Natural killer cell (primary cell): Measurements from ENCODE around the gene EIPR1. TPM values are rescaled to one million over a fixed set of nuclear protein-coding genes. Genes with fewer than 3 reads are reported as not detected.

ENCODE experiments used
- ATAC-seq, 3 donors: fragments of 150-1000 bp in 2 of 3; fragments of 200-7000 bp in 1 of 3; cut with Tn5 transposase; 1 replicate in 1 of 3; 2 replicates in 2 of 3; pipeline ENCODE4 v1.10.0; 2021; ENCODE audit warnings: mild to moderate bottlenecking in 2 of 3, moderate library complexity in 2 of 3
- DNase-seq, 2 donors: peaks; one replicate each; pipeline versions ENCODE4 v3.0.0 to v3.0.0-alpha.2; 2013 to 2021; ENCODE audit warnings: mixed read lengths in 1 of 2
- H3K27ac ChIP-seq: one replicate; pipeline ENCODE4 v1.5.1; 2013; ENCODE audit warnings: mild to moderate bottlenecking, low read length
- H3K27me3 ChIP-seq: one replicate; pipeline ENCODE4 v1.6.1; 2013; ENCODE audit warnings: low read length; ENCODE audit not compliant: control insufficient read depth, insufficient read depth
- H3K36me3 ChIP-seq: one replicate; pipeline ENCODE4 v1.6.1; 2013; ENCODE audit warnings: low read length; ENCODE audit not compliant: control insufficient read depth, insufficient read depth
- H3K4me1 ChIP-seq: one replicate; pipeline ENCODE4 v1.6.1; 2013; ENCODE audit warnings: low read length; ENCODE audit not compliant: control insufficient read depth, insufficient read depth
- H3K4me3 ChIP-seq: one replicate; pipeline ENCODE4 v1.5.1; 2013; ENCODE audit warnings: low read length
- H3K9me3 ChIP-seq: one replicate; pipeline ENCODE4 v1.6.1; 2013; ENCODE audit warnings: low read length; ENCODE audit not compliant: control insufficient read depth, insufficient read depth
- H3K27ac Mint-ChIP-seq, 2 donors: one replicate each; pipeline ENCODE4 v1.8.0; 2022; ENCODE audit warnings: mild to moderate bottlenecking in 2 of 2, mixed read lengths in 2 of 2, moderate library complexity in 1 of 2
- H3K27me3 Mint-ChIP-seq, 2 donors: one replicate each; pipeline ENCODE4 v1.8.0; 2022; ENCODE audit warnings: low read depth in 2 of 2, mixed read lengths in 2 of 2
- H3K36me3 Mint-ChIP-seq: one replicate; pipeline ENCODE4 v1.8.0; 2022; ENCODE audit warnings: mixed read lengths
- H3K4me1 Mint-ChIP-seq, 2 donors: one replicate each; pipeline ENCODE4 v1.8.0; 2022; ENCODE audit warnings: mixed read lengths in 2 of 2
- H3K4me3 Mint-ChIP-seq: one replicate; pipeline ENCODE4 v1.8.0; 2022; ENCODE audit warnings: mild to moderate bottlenecking, moderate library complexity, mixed read lengths
- H3K9me3 Mint-ChIP-seq, 2 donors: one replicate each; pipeline ENCODE4 v1.8.0; 2022; ENCODE audit warnings: mixed read lengths in 2 of 2
- WGBS: methylation state at CpG from one replicate; pipeline ENCODE4 v1.1.7; 2013; ENCODE audit warnings: missing lambda C conversion rate; ENCODE audit not compliant: insufficient coverage; 5-methylcytosine and 5-hydroxymethylcytosine counted together
- intact Hi-C: fragments of 100-400 bp; cut with micrococcal nuclease; formaldehyde crosslinking; loops from one replicate; pipeline ENCODE4 v1.14.2; 2022
- total RNA-seq, 4 donors: library from RNA; stranded (reverse); fragments of 120-200 nt in 1 of 4; gene quantifications; one replicate each; pipeline versions ENCODE4 v1.2.3 to v1.2.4, GENCODE V29; 2013 to 2022
- TF ChIP-seq, protein P1 (sequence below): fragments of 200-600 bp; IDR thresholded peaks from one replicate; pipeline ENCODE4 v1.8.0; 2022; ENCODE audit warnings: antibody characterized with exemption

Gene EIPR1
- total RNA-seq, 3 donors from 2014 or later (not counting 1 experiment from before 2014, with no cell fraction given), result 26.8 to 28.8 (median 27.9) TPM

DNA sequence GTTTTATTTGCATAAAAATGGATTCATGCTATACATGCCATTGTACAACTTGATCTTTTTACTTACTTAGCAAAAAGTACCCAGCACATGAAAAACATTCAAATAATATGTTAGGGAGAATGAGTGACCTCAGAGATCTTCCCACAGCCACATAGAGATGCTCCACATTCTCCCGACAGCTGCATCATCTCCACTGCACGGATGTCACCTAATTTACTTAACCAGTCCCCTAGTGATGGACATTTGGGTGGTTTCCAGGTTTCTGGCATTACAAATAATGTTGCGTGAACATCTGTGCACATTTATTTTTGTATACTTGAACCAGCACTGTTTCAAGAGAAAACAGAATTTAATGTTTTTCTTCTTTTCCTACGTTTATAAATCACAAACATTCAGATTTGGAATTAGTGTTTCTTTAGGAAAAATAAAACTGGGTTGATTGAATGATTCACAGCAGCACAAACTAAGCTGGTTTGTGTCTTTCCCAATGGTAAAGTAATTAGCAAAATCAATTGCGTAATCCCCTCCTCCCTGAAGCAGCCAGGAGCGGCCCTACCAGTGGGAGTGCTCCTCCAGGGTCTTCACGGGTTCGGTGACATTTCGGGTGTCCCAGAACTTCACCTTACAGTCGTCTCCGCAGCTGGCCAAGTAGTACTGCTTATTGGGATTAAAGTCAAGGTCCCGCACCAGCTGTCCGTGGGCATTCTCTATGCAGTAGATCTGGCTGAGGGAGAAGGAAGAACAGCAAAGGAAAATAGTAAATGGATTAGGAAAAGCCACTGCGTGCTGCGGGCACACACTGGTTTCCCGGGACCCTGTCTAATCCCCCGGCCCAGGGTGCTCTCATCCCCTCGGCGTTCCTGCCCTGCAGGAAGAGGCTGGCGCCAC, 183.9 kb downstream of the EIPR1 start:
- Histone ChIP-seq H3K9me3 (no peaks in the 10 kb centered on the region), H3K27ac (no peak overlapping the region), H3K4me1 (peaks cover 13% of the 10 kb centered on the region), H3K4me3 (no peak overlapping the region), H3K36me3 (peaks cover 28% of the 10 kb centered on the region), H3K27me3 (no peaks in the 10 kb centered on the region)
- no peak for ATAC-seq
- Mint-ChIP-seq H3K4me3 (no peak overlapping the region), H3K9me3 (no peaks in the 10 kb centered on the region), H3K36me3 (no peaks in the 10 kb centered on the region), H3K27me3 (no peaks in the 10 kb centered on the region), H3K4me1 (peaks cover 13 to 25% of the 10 kb centered on the region in 2 donors), H3K27ac (no peak overlapping the region)
- 97% methylated on average over 18 of the region's 20 CpGs for WGBS
- intact Hi-C loops, result no loop called here
- TF ChIP-seq, protein P1, sequence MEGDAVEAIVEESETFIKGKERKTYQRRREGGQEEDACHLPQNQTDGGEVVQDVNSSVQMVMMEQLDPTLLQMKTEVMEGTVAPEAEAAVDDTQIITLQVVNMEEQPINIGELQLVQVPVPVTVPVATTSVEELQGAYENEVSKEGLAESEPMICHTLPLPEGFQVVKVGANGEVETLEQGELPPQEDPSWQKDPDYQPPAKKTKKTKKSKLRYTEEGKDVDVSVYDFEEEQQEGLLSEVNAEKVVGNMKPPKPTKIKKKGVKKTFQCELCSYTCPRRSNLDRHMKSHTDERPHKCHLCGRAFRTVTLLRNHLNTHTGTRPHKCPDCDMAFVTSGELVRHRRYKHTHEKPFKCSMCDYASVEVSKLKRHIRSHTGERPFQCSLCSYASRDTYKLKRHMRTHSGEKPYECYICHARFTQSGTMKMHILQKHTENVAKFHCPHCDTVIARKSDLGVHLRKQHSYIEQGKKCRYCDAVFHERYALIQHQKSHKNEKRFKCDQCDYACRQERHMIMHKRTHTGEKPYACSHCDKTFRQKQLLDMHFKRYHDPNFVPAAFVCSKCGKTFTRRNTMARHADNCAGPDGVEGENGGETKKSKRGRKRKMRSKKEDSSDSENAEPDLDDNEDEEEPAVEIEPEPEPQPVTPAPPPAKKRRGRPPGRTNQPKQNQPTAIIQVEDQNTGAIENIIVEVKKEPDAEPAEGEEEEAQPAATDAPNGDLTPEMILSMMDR, result no peak
- no peak for DNase-seq

GRCh38 chr2:3192920-3193319, 184.7 kb downstream of the EIPR1 start:
- DNase-seq, result no peak
- Histone ChIP-seq H3K4me1 (peaks cover 13% of the 10 kb centered on the region), H3K36me3 (peaks cover 28% of the 10 kb centered on the region), H3K4me3 (no peak overlapping the region), H3K27ac (no peak overlapping the region), H3K9me3 (no peaks in the 10 kb centered on the region), H3K27me3 (no peaks in the 10 kb centered on the region)
- Mint-ChIP-seq H3K27ac (no peak overlapping the region), H3K36me3 (no peaks in the 10 kb centered on the region), H3K4me3 (no peak overlapping the region), H3K9me3 (no peaks in the 10 kb centered on the region), H3K27me3 (no peaks in the 10 kb centered on the region), H3K4me1 (peaks cover 13 to 21% of the 10 kb centered on the region in 2 donors)
- intact Hi-C loops, result no loop called here
- ATAC-seq, result no peak
- WGBS, result 95% methylated on average over 7 of the region's 7 CpGs
- TF ChIP-seq, protein P1, result no peak

DNA sequence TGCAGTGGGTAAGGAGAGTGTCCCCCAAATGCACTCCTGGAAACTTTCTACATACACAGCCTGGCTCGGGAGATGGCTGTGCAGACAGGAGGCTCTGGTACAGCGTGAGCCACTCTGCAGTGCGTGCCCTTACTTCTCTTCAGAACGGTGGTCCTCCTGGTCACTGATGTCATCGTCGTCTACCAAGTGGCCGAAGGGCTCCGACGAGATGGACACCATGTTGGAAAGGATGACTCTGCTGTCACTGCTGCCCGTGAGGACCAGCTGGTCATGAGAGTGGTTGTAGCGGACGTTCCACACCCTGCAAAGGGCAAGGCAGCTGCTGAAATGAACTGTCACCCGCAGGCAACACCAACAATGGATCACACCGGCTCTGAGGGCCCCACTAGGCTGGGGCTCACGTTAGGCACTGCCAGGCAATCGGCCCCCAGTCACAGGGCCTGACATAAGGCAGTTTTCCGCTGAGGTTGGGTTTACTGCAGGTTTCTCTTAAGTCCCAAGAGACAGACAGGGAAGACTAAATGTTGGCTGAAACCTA, 185.3 kb downstream of the EIPR1 start:
- H3K4me3 ChIP-seq, result no peak overlapping the region
- no peaks in the 10 kb centered on the region for H3K27me3 ChIP-seq
- no peak overlapping the region for H3K4me3 Mint-ChIP-seq
- H3K27ac Mint-ChIP-seq, result no peak overlapping the region
- no peak for DNase-seq
- TF ChIP-seq, protein P1, result no peak
- peaks cover 13% of the 10 kb centered on the region for H3K4me1 ChIP-seq
- H3K36me3 ChIP-seq, result peaks cover 28% of the 10 kb centered on the region
- WGBS, result 98% methylated on average over 17 of the region's 17 CpGs
- no peak for ATAC-seq
- H3K27me3 Mint-ChIP-seq, result no peaks in the 10 kb centered on the region
- no peaks in the 10 kb centered on the region for H3K9me3 ChIP-seq
- intact Hi-C loops, result no loop called here
- no peaks in the 10 kb centered on the region for H3K9me3 Mint-ChIP-seq
- H3K36me3 Mint-ChIP-seq, result no peaks in the 10 kb centered on the region
- H3K4me1 Mint-ChIP-seq, result peaks cover 13 to 21% of the 10 kb centered on the region in 2 donors
- H3K27ac ChIP-seq, result no peak overlapping the region
